EH (cell line): ENCODE data around the gene RNF44.
"Not testable (repeated sequence)": the region's sequence is repeated elsewhere in the genome, so short reads cannot be mapped to it uniquely, and the experiment has no call there.

Source experiments
- DNase-seq: peaks from one replicate; pipeline ENCODE4 v3.0.0-alpha.2; 2015; ENCODE audit warnings: low read depth

Gene RNF44

GRCh38 chr5:176519810-176520720 is 17.1 kb downstream of the RNF44 start:
- DNase-seq, result no peak

DNA sequence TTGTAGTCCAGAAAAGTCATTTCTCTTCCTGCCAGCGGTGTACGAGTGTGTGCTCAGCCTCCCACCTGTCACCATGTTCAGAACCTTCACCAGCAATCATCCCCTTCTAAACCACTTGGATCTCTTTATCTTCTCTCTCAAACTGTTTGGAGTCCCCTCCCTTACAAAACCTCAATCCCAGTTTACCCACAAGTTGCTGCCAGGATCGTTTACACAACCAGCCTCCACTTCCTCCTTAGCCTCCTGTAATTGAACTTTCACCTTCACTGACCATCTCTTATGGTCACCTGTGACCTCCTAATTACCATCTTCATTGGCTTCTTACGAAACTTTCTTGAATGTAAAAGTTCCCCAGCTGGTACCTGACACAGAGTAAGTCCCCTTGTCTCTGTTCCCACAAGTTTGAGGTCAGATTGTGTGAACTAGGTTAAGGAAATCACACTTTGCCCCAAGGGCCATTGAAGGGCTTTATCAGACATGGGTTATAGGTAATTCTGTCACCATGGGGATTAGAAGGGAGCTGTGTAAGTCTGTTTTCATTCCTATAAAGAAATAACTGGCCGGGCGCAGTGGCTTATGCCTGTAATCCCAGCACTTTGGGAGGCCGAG is 20.0 kb downstream of the RNF44 start:
- DNase-seq, result no peak

DNA sequence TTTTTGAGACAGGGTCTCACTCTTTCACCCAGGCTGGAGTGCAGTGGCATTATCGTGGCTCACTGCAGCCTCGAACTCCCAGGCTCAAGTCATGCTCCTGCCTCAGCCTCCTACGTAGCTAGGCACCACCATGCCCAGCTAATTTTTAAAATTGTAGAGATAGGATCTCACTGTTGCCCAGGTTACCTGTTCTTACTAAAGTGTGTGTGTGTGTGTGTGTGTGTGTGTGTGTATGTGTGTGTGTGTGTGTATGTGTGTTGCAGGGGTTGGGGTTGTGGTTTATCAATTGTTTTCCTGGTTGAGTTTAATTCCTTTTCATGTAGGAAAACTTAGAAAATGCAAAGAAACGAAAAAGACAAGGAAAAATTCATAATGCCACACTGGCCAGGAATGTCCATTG is 21.8 kb downstream of the RNF44 start:
- no peak for DNase-seq

- DNase-seq, result no peak
Observed at GRCh38 chr5:176514244-176514950, 22.8 kb downstream of the RNF44 start.

DNA sequence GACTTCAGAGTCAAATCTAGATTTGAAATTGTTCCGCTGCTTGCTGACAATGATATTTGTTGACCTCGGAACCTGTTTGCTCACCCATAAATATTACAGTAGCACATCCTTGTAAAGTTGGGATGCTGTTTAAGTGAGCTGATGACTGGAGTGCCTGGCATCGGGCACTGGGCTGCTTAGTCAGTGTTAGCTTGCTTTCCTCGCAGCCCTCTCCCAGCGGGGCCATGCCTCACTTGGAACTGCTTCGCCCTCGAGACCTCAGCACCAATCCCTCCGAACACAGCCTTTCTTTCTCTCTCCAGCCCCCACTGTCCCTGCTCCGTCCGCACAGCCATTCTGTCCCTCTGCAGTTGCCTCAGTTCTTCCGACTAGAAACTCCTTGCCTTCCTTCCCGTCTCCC is 23.4 kb downstream of the RNF44 start:
- DNase-seq, result no peak

GRCh38 chr5:176508603-176509002 is 28.6 kb downstream of the RNF44 start:
- DNase-seq, result no peak

DNA sequence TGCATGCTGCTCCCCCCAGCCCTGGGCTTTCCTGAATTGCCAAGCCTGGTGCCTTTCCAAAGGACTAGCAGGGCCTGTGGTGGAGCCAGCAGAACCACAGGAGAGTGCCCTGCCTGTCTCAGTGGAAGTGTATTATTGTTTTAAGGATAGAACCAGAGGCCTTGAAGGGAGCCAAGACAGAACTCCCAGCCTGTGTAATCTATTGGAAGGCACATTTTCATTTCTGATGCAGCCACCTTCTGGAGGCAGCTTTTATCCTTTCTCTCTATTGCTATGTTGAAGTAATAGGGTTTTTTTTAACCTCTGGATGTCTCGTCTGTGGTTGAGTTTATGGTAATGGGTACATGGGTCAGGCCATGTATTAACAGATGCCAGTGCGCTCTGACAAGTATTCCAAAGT is 29.3 kb downstream of the RNF44 start:
- no peak for DNase-seq

- no peak for DNase-seq
Observed at GRCh38 chr5:176503496-176503895, 33.7 kb downstream of the RNF44 start.

DNA sequence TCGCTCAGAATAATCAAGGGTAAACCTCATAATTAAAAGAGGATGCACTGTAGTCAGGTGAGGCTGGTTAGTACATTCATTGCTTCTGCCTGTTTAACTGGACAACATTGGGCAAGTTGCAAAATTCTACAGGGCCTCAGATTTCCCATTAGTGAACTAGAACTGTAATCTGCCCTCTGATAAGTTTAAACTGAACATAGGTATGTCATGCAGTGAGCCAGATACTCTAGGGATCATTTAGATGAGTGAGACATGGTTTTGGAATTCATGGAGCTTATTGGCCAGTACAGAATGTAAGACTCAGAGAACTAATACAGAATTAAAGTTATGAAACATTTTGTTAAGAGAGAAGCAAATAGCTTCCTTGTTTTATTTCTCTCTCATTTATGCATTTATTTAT is 35.9 kb downstream of the RNF44 start:
- peak; percentile 78 for DNase-seq

- DNase-seq, result peak; percentile 13
Observed at GRCh38 chr5:176500511-176500910, 36.7 kb downstream of the RNF44 start.

DNA sequence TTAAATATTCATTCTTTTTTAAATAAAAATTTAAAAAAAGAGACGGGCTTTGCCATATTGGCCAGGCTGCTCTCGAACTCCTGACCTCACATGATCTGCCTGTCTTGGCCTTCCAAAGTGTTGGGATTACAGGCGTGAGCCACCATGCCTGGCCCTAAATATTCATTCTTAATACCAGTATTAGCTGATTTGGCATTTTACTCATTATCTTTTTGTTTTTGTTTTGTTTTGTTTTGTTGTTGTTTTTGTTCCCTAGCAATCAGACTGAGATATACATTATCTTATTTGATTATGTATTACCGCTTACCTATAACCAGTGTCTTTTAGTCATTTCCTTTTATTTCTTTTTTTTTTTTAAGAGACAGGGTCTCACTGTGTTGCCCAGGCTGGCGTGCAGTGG is 37.9 kb downstream of the RNF44 start:
- no peak for DNase-seq

GRCh38 chr5:176497852-176498251 is 39.4 kb downstream of the RNF44 start:
- peak; percentile 48 for DNase-seq

GRCh38 chr5:176492431-176492830 is 44.8 kb downstream of the RNF44 start:
- peak; percentile 66 for DNase-seq

- no peak for DNase-seq
Observed at GRCh38 chr5:176491901-176492300, 45.3 kb downstream of the RNF44 start.

DNA sequence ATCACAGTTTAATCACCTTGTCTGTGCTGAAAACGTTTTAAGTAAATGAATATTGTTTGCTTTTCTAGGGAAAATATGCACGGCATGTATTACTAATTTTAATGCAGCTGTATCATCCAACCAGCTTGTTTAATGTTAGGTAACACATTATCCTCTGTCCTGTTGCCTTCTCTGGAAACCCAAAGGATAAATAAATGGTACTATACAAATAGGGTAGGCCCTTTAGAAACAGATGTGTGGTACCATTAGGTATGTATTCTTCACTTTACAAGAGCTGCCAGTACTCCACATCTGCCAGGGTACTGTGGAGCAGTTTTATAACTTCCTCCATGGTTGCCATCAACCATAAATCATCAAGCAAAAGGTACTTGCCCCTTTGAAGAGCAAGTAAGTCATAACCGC is 46.1 kb downstream of the RNF44 start:
- DNase-seq, result peak; percentile 72

GRCh38 chr5:176490301-176490700 is 46.9 kb downstream of the RNF44 start:
- DNase-seq, result peak; percentile 20

GRCh38 chr5:176489077-176489476 is 48.1 kb downstream of the RNF44 start:
- DNase-seq, result no peak

DNA sequence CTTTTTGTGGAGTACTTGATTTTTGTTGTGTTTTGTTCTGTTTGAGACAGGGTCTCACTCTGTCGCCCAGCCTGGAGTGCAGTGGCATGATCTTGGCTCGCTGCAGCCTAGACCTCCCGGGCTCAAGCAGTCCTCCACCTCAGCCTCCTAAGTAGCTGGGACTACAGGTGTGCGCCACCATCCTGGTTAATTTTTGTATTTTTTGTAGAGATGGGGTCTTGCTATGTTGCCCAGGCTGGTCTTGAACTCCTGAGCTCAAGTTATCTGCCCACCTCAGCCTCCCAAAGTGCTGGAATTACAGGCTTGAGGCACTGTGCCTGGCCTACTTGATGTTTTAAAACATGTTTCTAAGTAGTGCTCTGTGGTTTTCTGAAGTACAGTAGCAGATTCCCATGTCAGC is 50.0 kb downstream of the RNF44 start:
- DNase-seq, result not testable (repeated sequence)

GRCh38 chr5:176486189-176486757 is 50.9 kb downstream of the RNF44 start:
- no peak for DNase-seq

DNA sequence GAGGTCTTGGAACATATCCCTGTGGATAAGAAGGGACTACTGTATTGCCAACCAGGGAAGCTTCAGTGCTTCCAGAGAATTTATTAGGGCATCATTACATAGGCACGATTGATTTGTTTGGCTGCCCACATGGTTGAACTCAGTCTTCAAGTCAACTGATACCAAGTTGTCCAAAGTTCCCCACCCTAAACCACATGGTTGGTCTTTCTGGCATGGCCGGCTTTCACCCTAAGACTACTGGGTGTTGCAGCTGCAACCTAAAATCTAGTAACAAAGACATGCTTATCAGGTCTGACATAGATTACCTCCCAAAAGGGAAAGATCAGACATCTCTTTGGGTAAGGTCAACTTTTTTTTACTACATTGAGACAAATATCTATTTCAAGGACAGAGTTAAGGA is 52.0 kb downstream of the RNF44 start:
- no peak for DNase-seq

DNA sequence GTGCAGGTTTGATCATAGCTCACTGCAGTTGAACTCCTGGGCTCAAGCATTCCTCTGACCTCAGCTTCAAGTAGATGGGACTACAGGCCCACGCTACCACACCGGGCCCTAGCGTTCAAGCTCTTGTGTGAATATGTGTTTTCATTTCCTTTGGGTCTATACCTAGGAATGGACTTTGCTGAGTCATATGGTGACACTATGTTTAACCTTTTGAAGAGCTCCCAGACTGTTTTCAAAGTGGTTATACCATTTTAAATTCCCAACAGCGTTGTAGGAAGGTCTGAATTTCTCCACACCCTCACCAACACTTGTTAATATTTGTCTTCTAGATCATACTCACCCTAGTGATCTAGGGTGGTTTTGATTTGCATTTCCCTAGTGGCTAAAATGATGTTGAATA is 55.5 kb downstream of the RNF44 start:
- no peak for DNase-seq
